ENCODE results near the gene MYO5A.
"Not testable (repeated sequence)": the region's sequence is repeated elsewhere in the genome, so short reads cannot be mapped to it uniquely, and the experiment has no call there.

DNA sequence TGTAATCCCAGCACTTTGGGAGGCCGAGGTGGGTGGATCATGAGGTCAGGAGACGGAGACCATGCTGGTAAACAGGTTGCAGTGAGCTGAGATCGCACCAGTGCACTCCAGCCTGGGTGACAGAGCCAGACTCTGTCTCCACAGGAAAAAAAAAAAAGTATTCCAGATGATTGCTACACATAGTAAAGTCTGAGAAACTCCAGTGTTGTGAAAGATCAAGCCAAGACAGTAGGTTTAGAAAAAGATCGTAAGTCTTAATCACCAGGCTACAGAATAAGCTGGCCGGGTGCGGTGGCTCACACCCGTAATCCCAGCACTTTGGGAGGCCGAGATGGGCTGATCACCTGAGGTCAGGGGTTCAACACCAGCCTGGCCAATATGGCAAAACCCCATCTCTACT lies 15.8 kb downstream of the MYO5A start:
- TF ChIP-seq, protein P1, sequence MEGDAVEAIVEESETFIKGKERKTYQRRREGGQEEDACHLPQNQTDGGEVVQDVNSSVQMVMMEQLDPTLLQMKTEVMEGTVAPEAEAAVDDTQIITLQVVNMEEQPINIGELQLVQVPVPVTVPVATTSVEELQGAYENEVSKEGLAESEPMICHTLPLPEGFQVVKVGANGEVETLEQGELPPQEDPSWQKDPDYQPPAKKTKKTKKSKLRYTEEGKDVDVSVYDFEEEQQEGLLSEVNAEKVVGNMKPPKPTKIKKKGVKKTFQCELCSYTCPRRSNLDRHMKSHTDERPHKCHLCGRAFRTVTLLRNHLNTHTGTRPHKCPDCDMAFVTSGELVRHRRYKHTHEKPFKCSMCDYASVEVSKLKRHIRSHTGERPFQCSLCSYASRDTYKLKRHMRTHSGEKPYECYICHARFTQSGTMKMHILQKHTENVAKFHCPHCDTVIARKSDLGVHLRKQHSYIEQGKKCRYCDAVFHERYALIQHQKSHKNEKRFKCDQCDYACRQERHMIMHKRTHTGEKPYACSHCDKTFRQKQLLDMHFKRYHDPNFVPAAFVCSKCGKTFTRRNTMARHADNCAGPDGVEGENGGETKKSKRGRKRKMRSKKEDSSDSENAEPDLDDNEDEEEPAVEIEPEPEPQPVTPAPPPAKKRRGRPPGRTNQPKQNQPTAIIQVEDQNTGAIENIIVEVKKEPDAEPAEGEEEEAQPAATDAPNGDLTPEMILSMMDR (optimal IDR thresholded peaks at IDR 0.05 in 1 of 3, IDR thresholded peaks at IDR 0.05 in 1 of 3, conservative IDR thresholded peaks at IDR 0.05 in 1 of 3; ENCODE audit: extremely low read depth in 1 of 3, insufficient read depth in 2 of 3, low read length in 3 of 3): not testable (repeated sequence)
- not testable (repeated sequence) for TF ChIP-seq EZH2 (IDR thresholded peaks at IDR 0.05; ENCODE audit: low read length)
